Fibroblast of pulmonary artery (primary cell): ENCODE measurements around the gene ELK4.

Source experiments
- DNase-seq: peaks from one replicate; pipeline ENCODE4 v3.0.0-alpha.2; 2010; ENCODE audit warnings: low read depth
- H3K4me3 ChIP-seq: replicated peaks from 2 replicates; pipeline ENCODE4 v1.5.1; 2011; ENCODE audit warnings: low read depth, mild to moderate bottlenecking, control low read depth, low read length, moderate library complexity
- CTCF ChIP-seq: IDR thresholded peaks from 2 replicates; pipeline ENCODE4 v1.5.1; 2011; ENCODE audit warnings: mild to moderate bottlenecking, control low read depth, low read length, inconsistent platforms; ENCODE audit errors: missing control alignments

The ELK4 gene

GRCh38 chr1:205576805-205577761 is 54.7 kb downstream of the ELK4 start:
- DNase-seq, result no peak
- no peak for TF ChIP-seq CTCF
- H3K4me3 ChIP-seq, result no peak overlapping the region

GRCh38 chr1:205576011-205576410 is 55.8 kb downstream of the ELK4 start:
- no peak for TF ChIP-seq CTCF
- H3K4me3 ChIP-seq, result no peak overlapping the region

GRCh38 chr1:205575294-205575885 is 56.4 kb downstream of the ELK4 start:
- no peak for DNase-seq
- H3K4me3 ChIP-seq, result no peak overlapping the region
- no peak for TF ChIP-seq CTCF

More at GRCh38 chr1:205576011-205576410, 55.8 kb downstream of the ELK4 start:
- DNase-seq, result peak; percentile 16

DNA sequence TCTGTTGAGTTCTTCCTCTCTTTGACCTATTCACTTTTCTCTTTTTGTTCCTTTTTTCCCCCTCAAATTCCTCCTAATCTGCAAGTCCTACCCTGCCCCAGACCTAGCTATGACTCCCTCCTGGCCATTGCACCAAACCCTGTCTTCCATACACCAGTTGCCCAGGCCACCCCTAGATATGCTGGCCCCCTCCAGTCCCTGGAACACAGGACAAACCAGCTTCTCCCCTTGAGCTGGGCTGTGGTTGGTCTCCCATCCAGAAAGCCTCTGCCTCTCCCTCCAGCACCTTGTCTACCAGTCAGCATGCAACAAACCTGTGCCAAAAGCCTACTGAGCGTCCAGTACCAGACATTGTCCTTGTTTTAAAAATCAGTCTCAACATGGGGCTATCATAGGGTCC is 59.4 kb downstream of the ELK4 start:
- no peak for TF ChIP-seq CTCF
- no peak for DNase-seq

DNA sequence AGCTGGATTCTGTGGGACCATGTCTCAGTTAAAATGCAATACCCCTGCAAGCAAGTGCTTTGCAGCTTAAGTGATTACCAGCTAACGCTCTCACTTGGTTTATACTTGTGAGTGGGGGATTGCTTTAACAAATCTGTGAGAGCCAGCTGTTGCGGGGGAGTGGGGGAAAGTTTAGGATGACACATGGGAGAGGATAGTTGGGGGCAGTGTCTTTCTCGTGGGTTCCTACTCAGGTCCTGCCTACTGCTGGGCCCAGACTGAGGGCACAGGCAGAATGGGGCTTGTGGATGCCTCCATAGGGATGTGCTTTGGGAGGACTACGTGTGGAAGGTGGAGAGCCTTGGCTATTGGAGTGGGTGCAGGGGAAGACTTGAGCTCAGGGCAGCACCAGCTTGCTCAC is 60.1 kb downstream of the ELK4 start:
- no peak for DNase-seq
- H3K4me3 ChIP-seq, result no peak overlapping the region
- TF ChIP-seq CTCF, result no peak

More for the DNA sequence above, 59.4 kb downstream of the ELK4 start:
- no peak overlapping the region for H3K4me3 ChIP-seq

DNA sequence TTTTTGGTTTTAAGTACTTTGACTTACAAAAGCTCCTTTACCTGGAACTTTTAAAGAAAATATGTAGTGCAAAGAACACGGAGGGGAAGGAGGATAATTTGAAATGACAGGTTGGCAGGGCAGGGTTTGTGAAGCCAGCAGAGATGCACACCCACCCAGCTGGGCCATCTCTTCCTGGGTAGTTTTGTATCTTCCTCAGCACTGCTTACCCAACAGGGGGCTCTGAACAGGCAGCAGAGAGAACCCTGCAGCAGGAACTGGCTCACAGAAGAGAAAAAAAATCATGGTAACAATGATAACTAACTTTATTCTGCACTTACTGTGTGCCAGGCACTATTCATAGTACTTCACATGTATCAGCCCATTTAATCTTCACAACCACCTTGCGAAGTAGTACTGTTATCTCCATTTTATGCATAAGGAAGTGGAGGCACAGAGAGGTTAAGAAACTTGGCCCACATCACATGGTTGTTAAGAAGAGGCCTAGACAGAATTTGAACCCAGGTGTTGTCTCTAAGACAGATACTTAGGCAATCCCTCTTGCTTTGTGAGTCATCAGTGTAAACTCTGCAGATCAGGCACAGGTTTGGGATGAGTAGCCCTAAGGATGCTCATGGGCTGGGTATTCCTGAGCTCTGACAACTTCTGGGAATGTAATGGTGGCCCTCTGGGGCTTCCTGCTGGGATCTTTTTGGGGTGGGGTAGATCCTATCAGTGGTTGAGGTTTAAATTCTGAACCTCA is 60.8 kb downstream of the ELK4 start:
- DNase-seq, result no peak
- no peak overlapping the region for H3K4me3 ChIP-seq
- TF ChIP-seq CTCF, result no peak
